K562 (cell line): ENCODE data around the gene PRELID2. TPM values are rescaled to one million over a fixed set of nuclear protein-coding genes. Genes with fewer than 3 reads are reported as not detected.

Experiments
- ARID1B ChIP-seq: fragments of 450-650 bp; IDR thresholded peaks from 2 replicates; pipeline ENCODE4 v1.6.1; 2016; ENCODE audit warnings: antibody characterized with exemption, mild to moderate bottlenecking, inconsistent platforms
- ATF3 ChIP-seq, 2 experiments: fragments of 450-650 bp in 1 of 2; sonication (generic) in 1 of 2; formaldehyde crosslinking in 1 of 2; IDR thresholded peaks in 1 of 2; conservative IDR thresholded peaks in 1 of 2; 2 replicates each; pipeline versions ENCODE4 v1.6.1 to v1.8.1; 2016 to 2023; ENCODE audit warnings: mild to moderate bottlenecking in 2 of 2, moderate library complexity in 2 of 2, inconsistent platforms in 1 of 2, missing genetic modification reagents in 1 of 2
- CEBPG ChIP-seq, 3 experiments: fragments of 200-800 bp in 1 of 3; sonication (Bioruptor generic) in 1 of 3; sonication (generic) in 1 of 3; formaldehyde crosslinking in 1 of 3; IDR thresholded peaks in 2 of 3; conservative IDR thresholded peaks in 1 of 3; 2 replicates each; pipeline versions ENCODE4 v1.6.1 to v1.8.0; 2016 to 2022; ENCODE audit warnings: missing compliant biosample characterization in 2 of 3, missing genetic modification characterization in 2 of 3, mild to moderate bottlenecking in 1 of 3, missing genetic modification reagents in 1 of 3
- CGGBP1 ChIP-seq: fragments of 250-450 bp; sonication (Bioruptor Pico); IDR thresholded peaks from 2 replicates; pipeline ENCODE4 v1.9.0; 2021; ENCODE audit warnings: mild to moderate bottlenecking
- DDX20 ChIP-seq: fragments of 450-650 bp; IDR thresholded peaks from 2 replicates; pipeline ENCODE4 v1.6.1; 2016; ENCODE audit warnings: missing genetic modification characterization, low read depth, mild to moderate bottlenecking, missing compliant biosample characterization, moderate library complexity
- GABPA ChIP-seq: fragments of 200-800 bp; sonication (Bioruptor generic); conservative IDR thresholded peaks from 2 replicates; pipeline ENCODE4 v1.6.1; 2016; ENCODE audit warnings: low read depth, missing genetic modification characterization, missing compliant biosample characterization
- HCFC1 ChIP-seq: IDR thresholded peaks from 2 replicates; pipeline ENCODE4 v1.6.1; 2012; ENCODE audit warnings: low read depth, low read length, improper control_type of control experiment
- ILK ChIP-seq: fragments of 450-650 bp; IDR thresholded peaks from 2 replicates; pipeline ENCODE4 v1.6.1; 2016; ENCODE audit warnings: missing genetic modification characterization, low read depth, mild to moderate bottlenecking, missing compliant biosample characterization, moderate library complexity, borderline replicate concordance
- IRF9 ChIP-seq: fragments of 450-650 bp; IDR thresholded peaks from 2 replicates; pipeline ENCODE4 v1.6.1; 2016; ENCODE audit warnings: missing biosample characterization, missing genetic modification characterization
- KLF10 ChIP-seq: fragments of 250-450 bp; sonication (Bioruptor Pico); IDR thresholded peaks from 2 replicates; pipeline ENCODE4 v1.6.1; 2021; ENCODE audit warnings: matching md5 sums
- MIER1 ChIP-seq: fragments of 450-650 bp; IDR thresholded peaks from 2 replicates; pipeline ENCODE4 v1.6.1; 2016; ENCODE audit warnings: antibody characterized with exemption, mild to moderate bottlenecking, low read depth
- NKRF ChIP-seq: fragments of 450-650 bp; IDR thresholded peaks from 2 replicates; pipeline ENCODE4 v1.6.1; 2016; ENCODE audit warnings: borderline replicate concordance
- TRIM28 ChIP-seq: fragments of 450-650 bp; IDR thresholded peaks from 2 replicates; pipeline ENCODE4 v1.6.1; 2017
- ZBTB11 ChIP-seq, 3 experiments: fragments of 200-800 bp in 1 of 3; fragments of 250-450 bp in 1 of 3; fragments of 450-650 bp in 1 of 3; sonication (Bioruptor Pico) in 1 of 3; sonication (Bioruptor generic) in 1 of 3; formaldehyde crosslinking in 1 of 3; IDR thresholded peaks; 2 replicates each; pipeline versions ENCODE4 v1.6.1 to v1.8.0; 2016 to 2022; ENCODE audit warnings: mild to moderate bottlenecking in 2 of 3, missing genetic modification characterization in 2 of 3, missing compliant biosample characterization in 1 of 3, moderate library complexity in 1 of 3
- ZNF175 ChIP-seq: fragments of 200-800 bp; sonication (Bioruptor generic); IDR thresholded peaks from 2 replicates; pipeline ENCODE4 v1.6.1; 2016; ENCODE audit warnings: low read depth, mild to moderate bottlenecking, missing genetic modification characterization, missing compliant biosample characterization
- ZNF232 ChIP-seq: sonication (generic); formaldehyde crosslinking; IDR thresholded peaks from 2 replicates; pipeline ENCODE4 v1.8.0; 2022; ENCODE audit warnings: mild to moderate bottlenecking, missing genetic modification reagents
- ZNF551 ChIP-seq: fragments of 250-450 bp; sonication (Bioruptor Pico); IDR thresholded peaks from 2 replicates; pipeline ENCODE4 v1.5.0; 2021; ENCODE audit warnings: mild to moderate bottlenecking, moderate library complexity
- ZNF76 ChIP-seq: fragments of 250-450 bp; sonication (Bioruptor Pico); IDR thresholded peaks from 2 replicates; pipeline ENCODE4 v1.4.0; 2020; ENCODE audit warnings: mild to moderate bottlenecking, moderate library complexity, borderline replicate concordance
- polyA plus RNA-seq, 8 experiments: library from polyadenylated mRNA; depleted of rRNA in 4 of 8; stranded (reverse) in 5 of 8; unstranded in 3 of 8; fragments of >200 nt; fragmentation: Nextera tagmentation in 2 of 8; fragmentation: Illumina TruSeq in 1 of 8; extraction: Ambion mirVana in 2 of 8; extraction: Trizol in 1 of 8; gene quantifications; 2 replicates each; pipeline versions ENCODE4 v1.2.1 to v1.2.3, GENCODE V29; 2011 to 2014; ENCODE audit warnings: inconsistent platforms in 1 of 8, missing spikeins in 1 of 8
- total RNA-seq, 7 experiments: library from RNA; depleted of rRNA in 6 of 7; stranded (reverse); fragments of >200 nt in 6 of 7; fragmentation: Illumina TruSeq in 2 of 7; extraction: Trizol in 2 of 7; gene quantifications; 2 replicates each; pipeline versions ENCODE4 v1.2.1 to v1.2.3, GENCODE V29; 2011 to 2021; ENCODE audit warnings: low replicate concordance in 1 of 7

PRELID2 gene
- total and polyA plus RNA-seq, 9 of the 15 experiments (the other 6 are each of a cell fraction or from before 2014, with no cell fraction given), result 6.4 to 68.2 (median 28.8) TPM

DNA sequence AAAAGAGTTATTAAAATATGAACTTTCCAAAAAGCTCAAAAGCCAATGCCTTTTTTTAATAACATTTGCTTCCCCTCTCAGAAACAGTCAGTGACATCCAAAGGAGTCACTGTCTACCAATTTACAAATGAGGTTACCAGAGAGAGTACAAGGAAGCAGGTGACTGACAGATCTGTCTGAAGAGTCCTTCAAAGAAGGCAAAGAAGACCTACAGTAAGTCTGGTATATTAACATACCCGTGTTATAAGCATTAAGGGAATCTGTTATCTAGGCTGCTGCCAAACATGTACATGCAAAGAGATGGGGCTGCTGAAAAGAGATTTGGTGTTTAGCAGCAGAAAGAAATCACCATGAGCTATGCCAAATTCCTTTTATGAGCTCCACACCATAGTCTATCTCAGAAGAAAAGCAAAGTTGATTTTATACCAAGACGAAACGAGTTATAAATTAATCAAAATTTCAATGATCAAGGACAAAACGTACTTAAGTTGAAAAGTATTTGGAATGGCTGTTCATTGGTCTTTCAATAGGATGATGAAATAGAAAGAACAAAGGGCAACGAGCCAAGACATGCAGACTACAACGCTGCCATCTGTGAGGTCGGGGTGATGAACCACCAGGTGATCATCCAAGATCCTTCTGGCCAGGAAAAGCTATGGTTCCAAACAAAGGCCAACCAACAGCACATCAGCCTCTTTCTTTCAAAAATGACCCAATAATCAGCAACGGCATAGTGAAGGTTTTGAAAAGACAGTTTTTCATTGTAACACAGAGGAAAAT is 8.1 kb downstream of the PRELID2 start (continued):
- no peak for TF ChIP-seq ZBTB11 (CRISPR knock-in tag; IDR thresholded peaks at IDR 0.05)
- TF ChIP-seq ARID1B, result peak; percentile 43; the same call in 1 of the 2 replicates
- no peak for TF ChIP-seq GABPA
- TF ChIP-seq MIER1, result no peak
- peak; percentile 89 for TF ChIP-seq ATF3 (IDR thresholded peaks at IDR 0.05)
- TF ChIP-seq ATF3 (CRISPR knock-in tag; conservative IDR thresholded peaks at IDR 0.05), result no peak
- TF ChIP-seq ILK (tag), result no peak
- no peak for TF ChIP-seq KLF10
- TF ChIP-seq DDX20 (tag), result no peak
- TF ChIP-seq ZNF175 (CRISPR knock-in tag), result no peak
- no peak for TF ChIP-seq ZNF551
- no peak for TF ChIP-seq NKRF
- TF ChIP-seq HCFC1, result no peak
- no peak for TF ChIP-seq IRF9 (tag)
- no peak for TF ChIP-seq CGGBP1 (CRISPR knock-in tag)
- no peak for TF ChIP-seq ZNF76 (CRISPR knock-in tag)
- no peak for TF ChIP-seq TRIM28
- no peak for TF ChIP-seq ZNF232 (CRISPR knock-in tag)
- TF ChIP-seq CEBPG (CRISPR knock-in tag; IDR thresholded peaks at IDR 0.05), result peak; percentile 49; the same call in 1 of the 2 replicates
- peak; percentile 60 to 83; a peak in 3 of 4 replicates for TF ChIP-seq CEBPG (tag; conservative IDR thresholded peaks at IDR 0.05 in 1 of 2, IDR thresholded peaks at IDR 0.05 in 1 of 2)
